DND-41 (cell line): Measurements from ENCODE around the gene CHRDL2.

Source experiments
- ATAC-seq: fragments of 200-7000 bp; cut with Tn5 transposase; 3 replicates; pipeline ENCODE4 v1.9.1; 2021; ENCODE audit warnings: low read depth; ENCODE audit not compliant: insufficient read depth
- DNase-seq: peaks from one replicate; pipeline ENCODE4 v3.0.0-alpha.2; 2020
- H2AFZ ChIP-seq: 2 replicates; pipeline ENCODE4 v1.6.0; 2012; ENCODE audit warnings: low read depth, low read length
- H3K27ac ChIP-seq: 2 replicates; pipeline ENCODE4 v1.5.1; 2012; ENCODE audit warnings: low read length, inconsistent platforms
- H3K27me3 ChIP-seq: fragments of 200-600 bp; sonication (generic); 2 replicates; pipeline ENCODE4 v1.6.0; 2012; ENCODE audit warnings: low read length, mild to moderate bottlenecking, inconsistent platforms; ENCODE audit not compliant: insufficient read depth, poor library complexity
- H3K36me3 ChIP-seq: 2 replicates; pipeline ENCODE4 v1.5.1; 2012; ENCODE audit warnings: low read length, inconsistent platforms; ENCODE audit not compliant: insufficient read depth
- H3K4me1 ChIP-seq: 2 replicates; pipeline ENCODE4 v1.5.1; 2012; ENCODE audit warnings: mild to moderate bottlenecking, low read length; ENCODE audit not compliant: insufficient read depth
- H3K4me2 ChIP-seq: 2 replicates; pipeline ENCODE4 v1.6.0; 2012; ENCODE audit warnings: mild to moderate bottlenecking, moderate library complexity, low read length, inconsistent platforms; ENCODE audit not compliant: insufficient read depth
- H3K4me3 ChIP-seq, 2 experiments: fragments of 200-600 bp in 1 of 2; shearing (Covaris generic) in 1 of 2; 2 replicates each; pipeline ENCODE4 v1.5.1; 2012 to 2016; ENCODE audit warnings: inconsistent platforms in 2 of 2, low read length in 2 of 2, mild to moderate bottlenecking in 2 of 2, low read depth in 1 of 2, moderate library complexity in 1 of 2
- H3K79me2 ChIP-seq: 2 replicates; pipeline ENCODE4 v1.6.0; 2012; ENCODE audit warnings: low read length, inconsistent platforms; ENCODE audit not compliant: insufficient read depth
- H3K9ac ChIP-seq: 2 replicates; pipeline ENCODE4 v1.6.0; 2012; ENCODE audit warnings: low read depth, mild to moderate bottlenecking, inconsistent platforms, low read length, moderate library complexity
- H3K9me3 ChIP-seq: 2 replicates; pipeline ENCODE4 v1.5.1; 2012; ENCODE audit warnings: low read length, moderate library complexity, mild to moderate bottlenecking, inconsistent platforms; ENCODE audit not compliant: insufficient read depth, severe bottlenecking
- H4K20me1 ChIP-seq: 2 replicates; pipeline ENCODE4 v1.6.0; 2012; ENCODE audit warnings: low read length; ENCODE audit not compliant: insufficient read depth
- CTCF ChIP-seq: IDR thresholded peaks from 2 replicates; pipeline ENCODE4 v1.5.1; 2012; ENCODE audit warnings: borderline replicate concordance, low read length, moderate library complexity, mild to moderate bottlenecking; ENCODE audit not compliant: poor library complexity, severe bottlenecking; ENCODE audit errors: extremely low read depth
- EZH2 ChIP-seq: IDR thresholded peaks from 3 replicates; pipeline ENCODE4 v1.6.1; 2012; ENCODE audit warnings: borderline replicate concordance, low read depth, mild to moderate bottlenecking, moderate library complexity, low read length, inconsistent platforms; ENCODE audit not compliant: severe bottlenecking

Gene CHRDL2

GRCh38 chr11:74739546-74740270 is 8.5 kb upstream of the CHRDL2 start:
- no peak overlapping the region for H2AFZ ChIP-seq

GRCh38 chr11:74736031-74736430 is 4.8 kb upstream of the CHRDL2 start:
- no peak overlapping the region for H3K4me3 ChIP-seq
- H3K4me1 ChIP-seq = no peaks in the 10 kb centered on the region
- ATAC-seq (no peak), DNase-seq (no peak)
- no peaks in the 10 kb centered on the region for H4K20me1 ChIP-seq
- peaks cover 3% of the 10 kb centered on the region for H3K27me3 ChIP-seq
- no peaks in the 10 kb centered on the region for H3K79me2 ChIP-seq
- H2AFZ ChIP-seq = no peak overlapping the region
- TF ChIP-seq CTCF = no peak
- TF ChIP-seq EZH2 = no peak
- H3K9ac ChIP-seq = no peak overlapping the region
- H3K36me3 ChIP-seq = no peaks in the 10 kb centered on the region
- no peak overlapping the region for H3K4me2 ChIP-seq
- no peak overlapping the region for H3K27ac ChIP-seq
- no peaks in the 10 kb centered on the region for H3K9me3 ChIP-seq

More at GRCh38 chr11:74739546-74740270, 8.5 kb upstream of the CHRDL2 start:
- ATAC-seq (peak; percentile 90), DNase-seq (peak; percentile 54)
- Histone ChIP-seq H3K79me2 (no peaks in the 10 kb centered on the region), H3K27ac (no peak overlapping the region), H3K9ac (no peak overlapping the region), H3K9me3 (no peaks in the 10 kb centered on the region), H3K36me3 (no peaks in the 10 kb centered on the region), H3K4me2 (no peak overlapping the region), H3K4me3 (no peak overlapping the region), H4K20me1 (no peaks in the 10 kb centered on the region), H3K27me3 (peaks cover 3% of the 10 kb centered on the region), H3K4me1 (no peaks in the 10 kb centered on the region)
- peak; percentile 90 for TF ChIP-seq CTCF
- TF ChIP-seq EZH2 = no peak

- H3K4me2 ChIP-seq = no peak overlapping the region
Observed at GRCh38 chr11:74735365-74735928, 4.2 kb upstream of the CHRDL2 start.

More at GRCh38 chr11:74735365-74735928, 4.2 kb upstream of the CHRDL2 start:
- no peak overlapping the region for H3K4me3 ChIP-seq
- TF ChIP-seq EZH2 (no peak), CTCF (no peak)
- peaks cover 3% of the 10 kb centered on the region for H3K27me3 ChIP-seq
- DNase-seq = no peak
- no peak overlapping the region for H2AFZ ChIP-seq
- no peaks in the 10 kb centered on the region for H4K20me1 ChIP-seq
- ATAC-seq = no peak
- no peak overlapping the region for H3K9ac ChIP-seq
- H3K79me2 ChIP-seq = no peaks in the 10 kb centered on the region
- no peaks in the 10 kb centered on the region for H3K4me1 ChIP-seq
- H3K9me3 ChIP-seq = no peaks in the 10 kb centered on the region
- H3K27ac ChIP-seq = no peak overlapping the region
- H3K36me3 ChIP-seq = no peaks in the 10 kb centered on the region
